CD14-positive monocyte (primary cell): ENCODE results near the gene POLR3G. TPM values are rescaled to one million over a fixed set of nuclear protein-coding genes. Genes with fewer than 3 reads are reported as not detected.

ENCODE experiments used
- DNase-seq, 3 donors: peaks; one replicate each; pipeline ENCODE4 v3.0.0-alpha.2; 2011 to 2022
- H2AFZ ChIP-seq: 2 replicates; pipeline ENCODE4 v1.6.0; 2012; ENCODE audit warnings: mild to moderate bottlenecking, low read depth, low read length, inconsistent platforms; ENCODE audit not compliant: insufficient read depth, poor library complexity, severe bottlenecking
- H3K27ac ChIP-seq, 2 donors: 1 replicate in 1 of 2; 2 replicates in 1 of 2; pipeline ENCODE4 v1.5.1; 2012 to 2013; ENCODE audit warnings: low read length in 2 of 2, control low read depth in 1 of 2, inconsistent platforms in 1 of 2, low read depth in 1 of 2, mild to moderate bottlenecking in 1 of 2
- H3K27me3 ChIP-seq, 2 donors: one replicate each; pipeline versions ENCODE4 v1.6.0 to v1.6.1; 2011 to 2013; ENCODE audit warnings: low read length in 2 of 2; ENCODE audit not compliant: control insufficient read depth in 2 of 2, insufficient read depth in 2 of 2
- H3K36me3 ChIP-seq, 2 donors: replicated peaks in 1 of 2; 1 replicate in 1 of 2; 2 replicates in 1 of 2; pipeline versions ENCODE4 v1.5.1 to v1.6.1; 2012 to 2013; ENCODE audit warnings: low read length in 2 of 2, control low read depth in 1 of 2, inconsistent platforms in 1 of 2, mild to moderate bottlenecking in 1 of 2; ENCODE audit not compliant: insufficient read depth in 2 of 2, control insufficient read depth in 1 of 2
- H3K4me1 ChIP-seq, 2 donors: 1 replicate in 1 of 2; 2 replicates in 1 of 2; pipeline versions ENCODE4 v1.5.1 to v1.6.1; 2012 to 2013; ENCODE audit warnings: low read length in 2 of 2, control low read depth in 1 of 2, inconsistent platforms in 1 of 2, mild to moderate bottlenecking in 1 of 2, moderate library complexity in 1 of 2; ENCODE audit not compliant: insufficient read depth in 2 of 2, control insufficient read depth in 1 of 2
- H3K4me2 ChIP-seq: replicated peaks from 2 replicates; pipeline ENCODE3; 2012; ENCODE audit warnings: low read length, moderate library complexity, mild to moderate bottlenecking; ENCODE audit not compliant: poor library complexity, severe bottlenecking; ENCODE audit errors: extremely low read depth
- H3K4me3 ChIP-seq, 3 experiments: fragments of 200-600 bp in 1 of 3; sonication (generic) in 1 of 3; replicated peaks in 1 of 3; 1 replicate in 2 of 3; 2 replicates in 1 of 3; pipeline ENCODE4 v1.5.1; 2011 to 2013; ENCODE audit warnings: low read length in 3 of 3, mild to moderate bottlenecking in 3 of 3, control low read depth in 2 of 3, low read depth in 2 of 3, inconsistent platforms in 1 of 3, moderate library complexity in 1 of 3
- H3K79me2 ChIP-seq: 2 replicates; pipeline ENCODE4 v1.6.0; 2012; ENCODE audit warnings: mild to moderate bottlenecking, control low read depth, inconsistent platforms, low read length, moderate library complexity; ENCODE audit not compliant: insufficient read depth
- H3K9ac ChIP-seq: 2 replicates; pipeline ENCODE4 v1.6.0; 2017; ENCODE audit warnings: low read length, mild to moderate bottlenecking; ENCODE audit not compliant: insufficient read depth, poor library complexity, severe bottlenecking
- H3K9me3 ChIP-seq, 2 donors: replicated peaks in 1 of 2; 1 replicate in 1 of 2; 2 replicates in 1 of 2; pipeline versions ENCODE4 v1.5.1 to v1.6.1; 2012 to 2013; ENCODE audit warnings: low read length in 2 of 2, control low read depth in 1 of 2; ENCODE audit not compliant: control insufficient read depth in 1 of 2, insufficient read depth in 1 of 2
- H4K20me1 ChIP-seq: 2 replicates; pipeline ENCODE4 v1.6.0; 2012; ENCODE audit warnings: mild to moderate bottlenecking, low read length, control low read depth, moderate library complexity; ENCODE audit not compliant: insufficient read depth
- H3K27ac Mint-ChIP-seq, 7 donors: one replicate each; pipeline ENCODE4 v1.8.0; 2020; ENCODE audit warnings: mild to moderate bottlenecking in 7 of 7, mixed read lengths in 7 of 7, moderate library complexity in 6 of 7, inconsistent platforms in 2 of 7
- H3K27me3 Mint-ChIP-seq, 3 donors: one replicate each; pipeline ENCODE4 v1.8.0; 2021 to 2022; ENCODE audit warnings: low read depth in 3 of 3, mild to moderate bottlenecking in 3 of 3, mixed read lengths in 3 of 3, moderate library complexity in 3 of 3, inconsistent platforms in 1 of 3
- H3K36me3 Mint-ChIP-seq, 2 donors: one replicate each; pipeline ENCODE4 v1.8.0; 2020; ENCODE audit warnings: mixed read lengths in 2 of 2, inconsistent platforms in 1 of 2, mild to moderate bottlenecking in 1 of 2
- H3K4me1 Mint-ChIP-seq: one replicate; pipeline ENCODE4 v1.8.0; 2020; ENCODE audit warnings: mild to moderate bottlenecking, mixed read lengths
- H3K4me3 Mint-ChIP-seq, 2 donors: one replicate each; pipeline ENCODE4 v1.8.0; 2020; ENCODE audit warnings: mild to moderate bottlenecking in 2 of 2, mixed read lengths in 2 of 2, moderate library complexity in 1 of 2
- H3K9me3 Mint-ChIP-seq, 7 donors: one replicate each; pipeline ENCODE4 v1.8.0; 2020 to 2022; ENCODE audit warnings: mixed read lengths in 7 of 7, mild to moderate bottlenecking in 6 of 7, moderate library complexity in 6 of 7, inconsistent platforms in 2 of 7
- CTCF ChIP-seq: fragments of 200-600 bp; IDR thresholded peaks from one replicate; pipeline ENCODE4 v1.8.0; 2022; ENCODE audit warnings: antibody characterized with exemption, mild to moderate bottlenecking
- WGBS: methylation state at CpG from one replicate; pipeline ENCODE4 v1.1.5; 2013; ENCODE audit warnings: missing lambda C conversion rate; ENCODE audit not compliant: insufficient coverage; 5-methylcytosine and 5-hydroxymethylcytosine counted together
- intact Hi-C, 2 donors: fragments of 100-400 bp; cut with micrococcal nuclease; formaldehyde crosslinking; loops; one replicate each; pipeline versions ENCODE4 v1.15.0 to v1.15.1; 2023
- polyA plus RNA-seq, 3 donors: library from polyadenylated mRNA; depleted of rRNA in 1 of 3; unstranded in 2 of 3; stranded (reverse) in 1 of 3; fragments of 300-500 nt in 2 of 3; fragments of >200 nt in 1 of 3; fragmentation: Illumina TruSeq in 2 of 3; gene quantifications; 1 replicate in 2 of 3; 2 replicates in 1 of 3; pipeline ENCODE4 v1.2.3, GENCODE V29; 2012 to 2021

The POLR3G gene
- polyA plus RNA-seq, 3 donors, result 0.07 to 0.36 (median 0.13) TPM

- Histone ChIP-seq H3K4me1 (no peaks in the 10 kb centered on the region), H3K27me3 (no peaks in the 10 kb centered on the region), H3K36me3 (no peaks in the 10 kb centered on the region), H3K4me2 (no peak overlapping the region), H4K20me1 (no peaks in the 10 kb centered on the region), H3K27ac (no peak overlapping the region), H3K9ac (no peak overlapping the region), H3K4me3 (no peak overlapping the region), H3K79me2 (no peaks in the 10 kb centered on the region), H3K9me3 (no peaks in the 10 kb centered on the region), H2AFZ (no peak overlapping the region)
- peaks cover 0 to 5% (median 5%) of the 10 kb centered on the region in 3 donors for H3K27me3 Mint-ChIP-seq
- no peak overlapping the region for H3K4me3 Mint-ChIP-seq
- 100% methylated on average over 1 of the region's 4 CpGs for WGBS
- TF ChIP-seq CTCF, result no peak
- intact Hi-C loops, result no loop called here
- no peak overlapping the region for H3K27ac Mint-ChIP-seq
- H3K36me3 Mint-ChIP-seq, result no peaks in the 10 kb centered on the region
- no peak for DNase-seq
- H3K9me3 Mint-ChIP-seq, result peaks cover 0 to 2% (median 0%) of the 10 kb centered on the region in 7 donors
- H3K4me1 Mint-ChIP-seq, result no peaks in the 10 kb centered on the region
Observed at GRCh38 chr5:90542827-90543519, 68.3 kb downstream of the POLR3G start.

- Histone ChIP-seq H3K4me3 (no peak overlapping the region), H3K9ac (no peak overlapping the region), H4K20me1 (no peaks in the 10 kb centered on the region), H3K27me3 (no peaks in the 10 kb centered on the region), H3K27ac (no peak overlapping the region), H3K36me3 (no peaks in the 10 kb centered on the region), H2AFZ (no peak overlapping the region), H3K4me1 (peaks cover 0 to under 1% of the 10 kb centered on the region in 2 donors), H3K79me2 (no peaks in the 10 kb centered on the region), H3K9me3 (no peaks in the 10 kb centered on the region), H3K4me2 (no peak overlapping the region)
- peaks cover 0 to 2% (median 0%) of the 10 kb centered on the region in 7 donors for H3K9me3 Mint-ChIP-seq
- peaks cover 9% of the 10 kb centered on the region for H3K4me1 Mint-ChIP-seq
- H3K27me3 Mint-ChIP-seq, result peaks cover under 1 to 5% (median 3%) of the 10 kb centered on the region in 3 donors
- H3K36me3 Mint-ChIP-seq, result no peaks in the 10 kb centered on the region
- H3K27ac Mint-ChIP-seq, result no peak overlapping the region
- no peak for TF ChIP-seq CTCF
- intact Hi-C loops, result no loop called here
- no CpG with 5 or more reads among the region's 2 CpGs for WGBS
- H3K4me3 Mint-ChIP-seq, result no peak overlapping the region
- no peak for DNase-seq
Observed at GRCh38 chr5:90545511-90545910, 70.8 kb downstream of the POLR3G start.
